Right forelimb (tissue), 1 donor: ENCODE results near the gene ABCB8.
"Not testable (repeated sequence)": the region's sequence is repeated elsewhere in the genome, so short reads cannot be mapped to it uniquely, and the experiment has no call there.

Experiments
- DNase-seq: peaks from one replicate; pipeline ENCODE4 v3.0.0-alpha.2; 2018

ABCB8 gene

DNA sequence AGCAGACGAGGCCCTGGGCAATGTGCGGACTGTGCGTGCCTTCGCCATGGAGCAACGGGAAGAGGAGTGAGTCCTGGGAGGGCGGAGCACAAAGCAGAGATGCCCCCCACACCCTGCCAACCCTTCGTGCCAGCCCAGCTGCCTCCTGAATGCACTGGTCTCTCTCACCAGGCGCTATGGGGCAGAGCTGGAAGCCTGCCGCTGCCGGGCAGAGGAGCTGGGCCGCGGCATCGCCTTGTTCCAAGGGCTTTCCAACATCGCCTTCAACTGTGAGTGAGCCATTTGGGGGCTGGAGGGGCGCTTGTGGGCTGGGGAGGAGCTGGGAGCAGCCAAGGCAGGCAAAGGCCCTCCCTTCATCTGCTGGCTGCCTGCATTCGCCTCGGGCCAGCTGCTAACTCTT is 7.7 kb downstream of the ABCB8 start:
- no peak for DNase-seq

GRCh38 chr7:151038951-151039849 is 10.9 kb downstream of the ABCB8 start:
- no peak for DNase-seq

DNA sequence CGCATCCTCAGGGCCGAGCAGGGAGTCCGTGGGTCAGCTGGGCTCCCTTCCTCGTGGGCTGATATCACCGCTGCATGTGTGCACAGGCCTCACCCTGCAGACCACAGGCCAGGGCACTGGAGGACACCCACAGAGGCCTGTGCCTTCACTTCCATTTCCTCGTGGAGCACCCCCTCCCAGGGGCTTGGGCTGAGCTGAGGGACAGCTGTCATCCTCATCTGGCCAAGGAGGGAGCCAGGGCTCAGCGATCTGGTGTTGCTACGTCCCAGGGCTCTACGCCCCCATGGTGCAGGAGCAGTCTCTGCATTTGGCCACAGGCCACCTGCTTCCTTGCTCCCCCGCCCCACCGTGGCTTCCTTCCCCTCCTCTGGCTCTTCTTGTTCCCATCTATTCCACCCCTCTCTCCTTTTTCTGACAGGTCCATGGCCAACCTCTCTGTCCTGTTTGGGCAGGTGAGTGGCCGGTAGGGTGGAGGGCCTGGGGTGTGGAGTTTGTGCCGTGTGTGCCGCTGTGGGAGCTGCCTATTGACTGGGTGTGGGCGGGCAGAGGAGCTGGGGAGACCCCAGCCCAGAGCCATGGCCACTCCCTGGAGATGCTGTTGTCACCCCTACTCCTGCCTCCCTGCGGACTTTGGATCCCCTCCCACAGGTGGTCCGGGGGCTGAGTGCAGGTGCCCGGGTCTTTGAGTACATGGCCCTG is 11.7 kb downstream of the ABCB8 start:
- DNase-seq: no peak

DNA sequence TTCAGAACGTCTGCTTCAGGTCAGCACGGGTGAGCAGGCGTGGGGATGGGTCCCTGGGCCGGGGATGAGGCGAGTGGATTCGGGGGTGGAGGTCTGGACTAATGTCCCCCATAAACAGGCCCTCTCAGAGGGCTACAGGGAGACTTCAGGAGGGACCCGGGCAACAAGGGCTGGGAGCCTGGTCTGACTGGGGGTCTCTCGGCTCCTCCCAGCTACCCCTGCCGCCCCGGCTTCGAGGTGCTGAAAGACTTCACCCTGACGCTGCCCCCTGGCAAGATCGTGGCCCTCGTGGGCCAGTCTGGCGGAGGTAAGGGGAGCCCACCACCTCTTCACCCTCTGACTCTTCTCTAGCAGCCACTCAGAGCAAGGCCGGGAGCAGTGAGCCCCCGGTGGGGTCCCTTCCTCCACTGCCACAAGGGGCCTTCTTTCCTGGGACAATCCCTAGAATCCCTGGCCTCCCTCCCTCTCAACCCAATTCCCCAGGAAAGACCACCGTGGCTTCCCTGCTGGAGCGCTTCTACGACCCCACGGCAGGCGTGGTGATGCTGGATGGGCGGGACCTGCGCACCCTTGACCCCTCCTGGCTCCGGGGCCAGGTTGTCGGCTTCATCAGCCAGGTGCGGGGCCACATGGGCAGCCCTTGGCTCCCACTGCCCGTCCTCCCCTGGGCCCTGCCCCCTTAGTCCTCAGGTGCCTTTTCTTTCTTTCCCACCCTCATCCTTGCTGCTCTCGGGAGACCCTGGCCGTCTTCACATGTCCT is 12.5 kb downstream of the ABCB8 start:
- DNase-seq: no peak

- DNase-seq: not testable (repeated sequence)
Measured at GRCh38 chr7:151043449-151043848, 15.2 kb downstream of the ABCB8 start.

- DNase-seq: no peak
Measured at GRCh38 chr7:151043959-151044358, 15.7 kb downstream of the ABCB8 start.

GRCh38 chr7:151045262-151045661 is 17.0 kb downstream of the ABCB8 start:
- no peak for DNase-seq

DNA sequence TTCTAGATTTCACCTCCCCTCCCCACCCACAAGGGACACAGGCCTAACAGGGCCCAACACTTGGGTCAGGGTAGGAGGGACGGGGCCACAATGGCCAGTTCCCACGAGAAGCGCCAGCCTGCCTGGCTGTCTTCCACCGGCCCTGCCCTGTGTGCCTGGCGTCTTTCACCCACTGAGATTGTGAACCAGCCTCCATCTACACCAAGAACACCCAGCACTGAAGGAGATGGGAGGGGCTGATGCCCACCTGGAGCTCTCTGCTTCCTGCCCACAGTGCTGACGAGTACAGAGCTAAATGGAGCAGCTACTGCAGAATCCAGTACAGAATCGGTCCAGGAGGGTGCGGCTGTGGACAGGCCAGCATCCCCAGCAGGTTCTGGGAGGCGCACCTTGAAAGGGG is 17.7 kb downstream of the ABCB8 start:
- DNase-seq: no peak

DNA sequence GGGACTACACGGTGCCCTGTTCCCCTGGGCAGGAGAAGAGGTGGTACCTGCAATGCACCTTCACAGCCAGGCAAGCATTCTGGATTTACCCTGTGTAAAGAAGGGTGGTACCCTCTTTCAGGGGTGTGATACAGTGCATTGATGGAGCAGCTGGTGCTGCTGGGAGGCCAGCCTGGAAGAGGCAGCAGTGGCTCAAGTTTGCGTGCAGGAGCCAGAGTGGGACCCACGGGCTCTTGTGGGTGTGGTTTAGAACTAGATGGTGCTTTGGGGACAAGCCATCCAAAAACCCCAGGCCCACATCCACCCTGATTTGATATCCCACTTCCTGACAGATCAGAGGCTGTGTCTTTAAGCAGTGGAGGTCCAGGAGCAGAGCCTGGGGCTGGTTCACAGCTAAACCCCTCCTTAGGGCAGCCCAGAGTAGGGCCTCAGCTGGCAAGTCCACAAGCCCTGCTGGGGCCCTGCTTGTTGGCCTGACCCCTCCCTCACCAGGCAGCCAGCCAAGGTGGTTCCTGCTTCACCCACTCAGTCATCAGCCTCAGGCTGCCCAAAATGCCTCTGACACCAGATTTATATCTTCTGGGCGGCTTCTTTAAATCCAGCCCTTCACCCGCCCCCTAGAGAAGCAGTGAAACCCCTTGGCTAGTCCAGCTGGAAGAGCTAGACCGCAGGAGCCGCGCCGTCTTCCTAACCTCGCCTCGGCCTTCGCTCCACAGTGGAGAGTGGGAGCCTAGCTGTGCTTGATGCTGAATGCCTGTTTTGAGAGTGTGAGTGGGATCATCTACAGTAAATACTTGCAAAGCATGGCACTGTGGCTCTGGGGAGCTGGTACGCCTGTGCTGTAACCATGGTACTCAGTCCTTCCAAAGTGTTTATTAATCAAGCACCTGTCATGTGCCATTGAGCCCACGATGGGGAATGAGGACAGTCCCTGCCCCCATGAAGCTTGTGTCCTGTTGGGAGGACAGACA is 18.6 kb downstream of the ABCB8 start:
- DNase-seq: peak; percentile 72

- DNase-seq: no peak
Measured at GRCh38 chr7:151047976-151048815, 19.9 kb downstream of the ABCB8 start, which contains the start of gene ASIC3. ASIC3 (plus strand) TSS chr7:151048531; CDS start chr7:151048886, 355 bp downstream.

GRCh38 chr7:151048911-151049463 is 20.7 kb downstream of the ABCB8 start:
- DNase-seq: no peak

GRCh38 chr7:151051108-151051507 is 22.9 kb downstream of the ABCB8 start:
- peak; percentile 84 for DNase-seq

DNA sequence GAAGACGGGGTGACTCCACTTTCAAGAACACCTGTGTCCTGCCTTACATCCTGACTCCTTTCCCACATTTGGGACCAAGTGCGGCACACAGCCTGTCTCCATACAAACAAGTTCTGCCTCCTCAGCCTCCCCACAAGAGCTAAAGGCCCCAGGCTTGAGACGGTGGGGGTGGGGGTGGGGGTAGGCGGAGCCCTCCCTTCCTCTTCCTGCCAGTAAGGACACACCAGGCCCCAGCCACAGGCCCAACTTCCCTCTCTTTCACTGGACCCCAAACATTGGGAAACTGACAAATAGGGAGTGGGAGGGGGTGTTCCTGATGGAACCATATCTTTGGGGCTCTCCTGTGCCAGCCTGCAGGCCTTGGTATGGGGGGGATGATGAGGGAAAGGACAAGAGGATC is 24.8 kb downstream of the ABCB8 start:
- DNase-seq: no peak

DNA sequence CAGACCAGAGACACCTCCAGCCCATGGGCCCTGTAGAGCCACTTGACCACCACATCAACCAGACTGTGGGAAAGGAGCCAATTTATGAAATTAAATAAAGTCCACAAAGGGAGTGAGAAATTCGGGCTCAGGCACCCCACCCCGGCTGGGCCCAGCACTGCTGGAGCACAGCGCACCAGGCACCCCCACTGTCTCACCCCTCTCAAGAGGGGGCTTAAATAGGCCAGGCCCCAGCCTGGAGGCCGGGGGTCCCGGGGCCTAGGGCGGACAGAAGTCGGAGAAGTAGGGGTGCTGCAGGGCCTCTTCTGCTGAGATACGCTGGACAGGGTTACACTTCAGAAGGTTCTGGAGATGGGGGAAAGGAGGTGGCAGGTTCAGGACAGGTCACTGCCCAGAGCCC is 25.5 kb downstream of the ABCB8 start:
- no peak for DNase-seq

DNA sequence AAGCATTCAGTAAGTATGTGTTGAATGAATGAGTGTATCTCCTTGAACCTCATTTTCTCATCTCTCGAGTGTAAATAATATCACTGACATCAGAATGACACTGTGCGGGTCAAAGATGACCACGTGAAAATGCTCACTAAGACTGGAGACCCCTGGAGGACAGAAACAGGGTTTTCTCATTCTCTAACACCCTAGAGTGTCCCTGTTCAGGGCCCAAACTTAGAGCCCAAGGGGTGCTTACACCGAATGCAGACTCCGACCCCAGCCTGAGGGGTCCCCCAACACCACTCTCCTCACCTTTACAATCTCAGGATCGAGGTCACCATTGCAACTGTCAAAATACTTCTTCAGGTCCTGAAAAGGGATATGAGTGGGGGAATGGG is 28.0 kb downstream of the ABCB8 start:
- DNase-seq: no peak

- DNase-seq: no peak
Measured at GRCh38 chr7:151056666-151057505, 28.6 kb downstream of the ABCB8 start.

- no peak for DNase-seq
Measured at GRCh38 chr7:151057506-151057988, 29.3 kb downstream of the ABCB8 start, which contains the start of gene CDK5. CDK5 (minus strand) TSS chr7:151057897; CDS start chr7:151057848, 49 bp downstream.

DNA sequence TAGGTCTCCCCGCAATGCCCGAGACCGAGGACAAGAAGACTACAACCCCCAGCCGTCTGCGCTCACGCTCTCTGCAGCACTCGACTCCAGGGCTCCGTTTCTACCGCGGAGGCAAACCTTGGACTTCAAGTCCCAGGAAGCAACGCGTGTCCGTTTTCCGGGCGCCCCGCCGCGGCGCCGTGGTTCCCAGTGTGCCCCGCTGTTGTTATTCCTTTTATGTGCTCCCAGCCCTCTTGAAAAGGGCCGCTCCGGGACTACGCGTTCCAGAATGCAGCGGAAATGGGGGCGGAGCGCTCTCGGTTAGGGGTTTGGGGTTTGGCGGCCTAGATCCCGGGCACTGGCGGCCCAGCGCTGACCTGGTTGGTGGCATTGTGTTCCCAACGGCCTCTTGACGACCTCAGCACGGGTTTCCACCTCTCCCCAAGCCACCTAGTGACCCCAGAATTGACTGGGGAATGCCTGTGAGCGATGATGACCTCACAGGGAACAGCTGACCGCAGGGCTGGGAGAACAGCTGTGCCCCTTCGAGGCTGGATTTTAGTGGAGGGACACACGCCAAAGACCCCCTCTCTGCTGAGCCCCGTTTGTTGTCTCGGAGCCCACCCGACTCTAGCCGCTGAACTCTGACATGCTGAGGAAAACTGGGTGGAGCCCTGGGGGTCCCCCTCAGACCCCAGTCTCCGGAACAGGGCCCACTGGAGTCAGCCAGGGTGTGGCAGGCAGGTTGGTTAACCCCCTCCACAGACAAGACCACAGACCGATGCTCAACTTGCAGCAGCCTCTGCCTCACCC is 29.9 kb downstream of the ABCB8 start:
- peak; percentile 98 for DNase-seq
